ENCODE measurements around the gene RCBTB2.

The RCBTB2 gene

GRCh38 chr13:48496271-48497161, 36.4 kb downstream of the RCBTB2 start:
- DNase-seq (ENCODE audit: low read depth in 2 of 2, low spot score in 1 of 2): no peak

DNA sequence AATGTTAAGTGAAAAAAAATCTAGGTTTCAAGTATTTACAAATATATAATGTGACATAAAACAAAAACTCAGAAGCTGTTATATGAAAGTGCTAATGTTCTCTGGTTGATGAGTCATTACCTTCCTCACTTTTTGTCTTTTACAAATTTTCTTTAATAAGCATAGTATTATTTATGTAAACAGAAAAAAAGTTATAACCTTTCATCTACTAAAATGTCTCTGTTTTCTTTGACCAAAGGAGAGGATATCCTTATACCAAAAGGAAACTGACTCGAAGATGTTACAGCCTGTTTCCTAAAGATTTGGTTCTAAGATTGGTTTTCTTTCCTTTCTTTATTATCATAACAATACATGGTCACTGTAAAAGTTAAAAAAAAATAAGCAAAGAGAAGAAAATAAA, 38.0 kb downstream of the RCBTB2 start:
- no peak for DNase-seq (ENCODE audit: low read depth in 2 of 2, low spot score in 1 of 2)

GRCh38 chr13:48493851-48494250, 39.0 kb downstream of the RCBTB2 start:
- no peak for DNase-seq (ENCODE audit: low read depth in 2 of 2, low spot score in 1 of 2)

- DNase-seq (ENCODE audit: low read depth in 2 of 2, low spot score in 1 of 2): no peak
Observed at GRCh38 chr13:48493066-48493765, 39.7 kb downstream of the RCBTB2 start.

DNA sequence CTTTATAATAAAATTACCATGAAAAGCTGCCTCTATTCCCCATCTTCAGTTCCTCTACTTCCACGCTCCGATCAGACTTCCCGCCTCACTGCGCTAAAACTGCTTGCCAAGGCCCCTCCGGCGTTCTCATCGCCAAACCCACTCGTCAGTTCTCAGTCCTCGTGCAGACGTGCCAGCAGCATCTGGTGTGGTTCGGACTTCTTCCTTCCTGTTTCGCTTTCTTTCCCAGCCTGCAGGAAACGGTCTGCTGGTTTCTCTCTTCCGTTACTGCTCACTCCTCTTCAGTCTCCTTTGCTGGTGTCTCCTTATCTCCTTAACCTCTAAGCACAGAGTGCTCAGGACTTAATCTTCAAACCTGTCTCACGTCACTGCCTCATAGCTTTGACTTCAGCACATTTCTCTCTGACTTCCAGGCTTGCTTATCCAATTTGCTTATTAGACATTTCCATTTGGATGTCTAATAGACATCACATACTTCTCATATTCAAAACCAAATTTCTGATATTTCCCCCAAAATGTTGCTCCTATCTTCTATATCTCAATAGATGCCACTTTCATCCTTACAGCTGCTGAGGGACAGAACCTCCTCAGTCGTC, 40.3 kb downstream of the RCBTB2 start:
- DNase-seq (ENCODE audit: low read depth in 2 of 2, low spot score in 1 of 2): peak in 1 of 2 donors; percentile 44

DNA sequence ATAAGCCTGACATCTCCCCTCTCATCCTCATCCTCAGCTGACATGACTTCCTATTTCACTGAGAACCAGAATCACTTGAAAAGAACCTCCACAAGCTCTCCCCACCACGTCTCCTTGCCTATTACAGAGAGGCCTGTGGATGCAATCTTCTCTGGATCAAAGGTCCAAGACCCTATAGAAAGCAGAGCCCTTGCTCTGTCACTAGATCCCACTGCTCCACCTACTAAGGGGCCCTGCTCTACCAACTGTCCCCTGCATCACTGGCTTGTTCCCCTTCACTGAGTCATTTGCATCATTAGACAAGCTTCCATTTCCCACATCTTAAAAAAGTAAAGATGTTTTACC, 40.8 kb downstream of the RCBTB2 start:
- no peak for DNase-seq (ENCODE audit: low read depth in 2 of 2, low spot score in 1 of 2)

DNA sequence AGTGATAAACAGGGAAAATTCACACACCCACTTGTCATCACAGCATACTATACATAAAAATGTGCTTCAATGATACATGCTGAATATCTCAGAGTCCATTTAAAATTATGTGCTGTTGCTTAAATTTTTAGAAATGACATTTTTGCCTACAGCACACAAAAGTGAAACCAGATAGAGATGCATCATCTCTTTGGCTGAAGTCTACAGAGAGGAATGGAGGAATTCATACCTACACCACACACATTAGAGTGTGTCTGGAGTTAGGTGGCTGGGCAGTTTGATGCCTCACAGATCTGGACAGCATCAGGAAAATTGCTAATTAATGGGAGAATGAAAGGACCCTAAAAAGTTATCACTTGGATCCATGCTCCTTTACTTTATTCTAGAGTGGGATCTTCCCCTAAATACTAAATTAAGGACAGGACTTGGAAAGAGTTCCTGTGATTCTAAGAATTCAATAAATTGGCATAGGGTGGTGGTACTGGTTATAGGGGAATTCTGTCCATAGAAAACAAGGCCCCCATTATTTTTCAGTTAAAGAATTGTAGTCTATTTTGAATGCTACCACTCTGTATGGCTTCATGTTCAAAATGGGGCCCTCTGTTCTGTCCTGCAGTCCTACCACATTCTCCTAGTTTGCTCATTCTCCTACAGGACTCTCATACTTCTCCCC, 41.3 kb downstream of the RCBTB2 start:
- no peak for DNase-seq (ENCODE audit: low read depth in 2 of 2, low spot score in 1 of 2)

DNA sequence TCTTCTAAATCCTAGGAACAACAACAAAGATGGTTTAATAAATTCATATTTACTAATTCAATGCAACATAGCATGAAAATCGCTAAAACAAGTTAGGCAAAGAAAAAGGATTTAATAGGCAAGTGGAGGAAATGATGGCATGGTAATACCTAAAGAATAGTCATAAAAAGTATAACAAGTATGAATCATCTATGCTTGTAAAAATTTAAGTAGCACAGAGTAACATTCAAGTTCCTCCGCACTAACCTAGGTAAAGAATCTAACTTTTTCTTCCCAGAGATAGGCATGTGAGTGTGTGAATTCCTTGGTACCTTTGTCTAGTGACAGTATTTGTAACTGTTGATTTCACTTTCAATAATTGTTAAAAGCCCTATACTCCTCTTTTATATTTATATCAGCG, 42.6 kb downstream of the RCBTB2 start:
- no peak for DNase-seq (ENCODE audit: low read depth in 2 of 2, low spot score in 1 of 2)

DNA sequence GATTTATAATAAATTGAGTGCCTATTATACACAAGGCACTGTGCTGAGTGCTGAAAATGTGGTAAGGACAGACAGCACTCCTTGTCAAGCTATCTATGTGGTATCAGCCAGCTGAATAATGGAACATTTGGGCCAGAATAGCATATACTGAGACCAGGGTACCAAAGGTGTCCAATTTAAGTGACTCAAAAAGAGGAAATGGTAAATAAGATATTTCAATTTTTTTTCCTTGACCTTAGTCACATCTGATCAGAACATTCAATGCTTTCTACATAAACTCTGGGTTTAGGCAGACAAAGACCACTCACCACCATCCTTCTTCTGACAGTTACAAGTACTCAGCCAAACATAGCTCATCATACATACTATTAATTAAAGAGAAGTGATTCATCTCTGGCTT, 43.2 kb downstream of the RCBTB2 start:
- DNase-seq (ENCODE audit: low read depth in 2 of 2, low spot score in 1 of 2): no peak

DNA sequence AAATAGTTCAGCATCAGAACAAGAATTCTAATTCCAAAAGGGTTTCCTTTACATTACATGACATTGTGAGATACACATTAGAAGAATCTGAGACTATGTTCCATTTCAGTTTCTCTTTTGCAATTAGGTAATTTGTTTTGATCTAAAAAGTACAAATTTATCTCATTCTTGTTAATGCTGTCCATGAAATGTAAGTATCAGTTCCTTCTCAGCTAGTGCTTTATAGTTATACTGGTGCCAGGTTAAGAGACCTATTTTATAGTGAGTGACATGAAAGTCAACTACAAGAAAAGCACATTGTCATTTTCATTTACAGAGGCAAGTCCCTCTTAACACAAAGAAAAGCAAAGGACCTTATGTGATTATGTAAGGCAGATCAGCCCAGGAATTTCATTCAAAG, 43.9 kb downstream of the RCBTB2 start:
- DNase-seq (ENCODE audit: low read depth in 2 of 2, low spot score in 1 of 2): no peak

- DNase-seq (ENCODE audit: low read depth in 2 of 2, low spot score in 1 of 2): no peak
Observed at GRCh38 chr13:48487968-48488367, 44.9 kb downstream of the RCBTB2 start.

DNA sequence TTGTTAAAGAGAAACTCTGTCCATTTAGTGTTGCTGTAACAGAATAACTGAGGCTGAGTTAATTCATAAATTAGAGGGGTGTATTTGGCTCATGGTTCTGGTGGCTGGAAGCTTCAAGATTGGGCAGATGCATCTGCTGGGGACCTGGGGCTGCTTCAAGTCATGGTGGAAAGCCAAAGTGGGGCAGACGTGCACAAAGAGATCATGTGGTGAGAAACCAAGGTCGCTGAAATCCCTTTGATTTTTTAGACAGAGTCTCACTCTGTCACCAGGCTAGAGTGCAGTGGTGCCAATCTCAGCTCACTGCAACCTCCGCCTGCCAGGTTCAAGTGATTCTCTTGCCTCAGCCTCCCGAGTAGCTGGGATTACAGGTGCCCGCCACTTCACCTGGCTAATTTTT, 46.0 kb downstream of the RCBTB2 start:
- DNase-seq (ENCODE audit: low read depth in 2 of 2, low spot score in 1 of 2): no peak

GRCh38 chr13:48486362-48486761, 46.5 kb downstream of the RCBTB2 start:
- no peak for DNase-seq (ENCODE audit: low read depth in 2 of 2, low spot score in 1 of 2)

DNA sequence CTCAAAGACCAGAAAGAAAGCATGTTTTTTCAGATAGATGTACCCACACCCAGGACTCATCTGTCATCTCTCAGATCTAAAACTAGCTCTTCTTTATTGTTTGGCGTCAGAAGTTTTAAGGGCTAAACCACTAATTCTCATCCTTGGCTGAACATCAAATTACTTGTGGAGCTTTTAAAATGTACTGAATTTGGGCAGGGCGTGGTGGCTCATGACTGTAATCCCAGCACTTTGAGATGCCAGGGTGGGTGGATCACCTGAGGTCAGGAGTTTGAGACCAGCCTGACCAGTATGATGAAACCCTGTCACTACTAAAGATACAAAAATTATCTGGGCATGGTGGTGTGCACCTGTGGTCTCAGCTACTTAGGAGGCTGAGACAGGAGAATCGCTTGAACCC, 47.4 kb downstream of the RCBTB2 start:
- no peak for DNase-seq (ENCODE audit: low read depth in 2 of 2, low spot score in 1 of 2)

GRCh38 chr13:48483575-48483974, 49.3 kb downstream of the RCBTB2 start:
- no peak for DNase-seq (ENCODE audit: low read depth in 2 of 2, low spot score in 1 of 2)

GRCh38 chr13:48478391-48478790, 54.5 kb downstream of the RCBTB2 start:
- no peak for DNase-seq (ENCODE audit: low read depth in 2 of 2, low spot score in 1 of 2)

- DNase-seq (ENCODE audit: low read depth in 2 of 2, low spot score in 1 of 2): no peak
Observed at GRCh38 chr13:48477191-48477855, 55.6 kb downstream of the RCBTB2 start.

GRCh38 chr13:48476686-48477085, 56.2 kb downstream of the RCBTB2 start:
- no peak for DNase-seq (ENCODE audit: low read depth in 2 of 2, low spot score in 1 of 2)

- no peak for DNase-seq (ENCODE audit: low read depth in 2 of 2, low spot score in 1 of 2)
Observed at GRCh38 chr13:48476215-48476614, 56.7 kb downstream of the RCBTB2 start.

DNA sequence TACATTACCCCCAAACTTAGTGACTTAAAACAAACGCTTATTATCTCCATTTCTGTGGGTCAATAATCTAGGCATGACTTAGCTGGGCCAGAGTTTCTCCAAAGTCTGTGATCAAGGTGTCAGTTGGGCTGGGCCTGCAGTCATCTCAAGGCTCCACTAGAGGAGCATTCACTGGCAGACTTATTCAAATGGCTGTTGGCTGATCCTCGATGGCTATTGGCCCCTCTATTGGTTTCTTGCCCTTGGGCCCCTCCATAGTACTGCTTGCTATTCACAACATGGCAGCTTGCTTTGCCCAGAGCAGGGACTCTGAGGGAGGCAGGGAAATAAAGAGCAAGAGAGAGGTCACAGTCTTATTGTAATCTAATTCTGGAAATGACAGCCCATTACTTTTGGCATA, 57.6 kb downstream of the RCBTB2 start:
- no peak for DNase-seq (ENCODE audit: low read depth in 2 of 2, low spot score in 1 of 2)

DNA sequence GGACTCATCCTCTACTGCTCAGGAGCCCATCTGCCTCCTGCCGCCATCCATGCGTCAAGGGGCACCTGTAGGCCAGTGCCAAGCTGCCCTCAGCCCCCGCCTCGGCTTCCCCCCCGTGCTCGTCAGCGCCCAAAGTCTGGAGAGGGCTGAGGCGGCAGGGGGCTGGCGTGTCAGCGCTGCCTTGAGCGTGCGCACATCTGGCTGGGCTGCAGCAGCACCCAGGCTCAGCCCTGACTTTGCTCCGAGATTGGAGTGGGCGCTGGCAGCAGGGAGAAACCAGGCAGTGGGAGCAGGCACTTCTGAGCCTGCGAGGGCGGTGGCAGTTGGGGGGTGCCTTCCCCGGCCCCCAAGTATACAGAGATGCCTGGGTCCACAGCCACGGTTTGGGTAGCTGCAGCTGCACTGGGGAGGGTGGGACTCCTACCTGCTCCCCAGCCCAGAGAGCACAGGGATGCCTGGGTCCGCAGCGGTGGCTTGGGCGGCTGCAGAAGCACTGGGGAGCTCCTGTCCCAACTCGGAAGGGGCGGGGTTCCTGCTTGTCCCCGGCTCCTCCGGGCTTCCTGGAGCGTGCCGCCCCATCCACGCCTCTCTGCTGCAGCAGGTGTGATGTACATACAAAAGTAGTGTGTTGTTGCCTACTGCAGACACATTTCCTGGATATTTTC, 75.2 kb downstream of the RCBTB2 start:
- DNase-seq (ENCODE audit: low read depth in 2 of 2, low spot score in 1 of 2): no peak
